Measurements from ENCODE around the gene NCOA7.

The NCOA7 gene

DNA sequence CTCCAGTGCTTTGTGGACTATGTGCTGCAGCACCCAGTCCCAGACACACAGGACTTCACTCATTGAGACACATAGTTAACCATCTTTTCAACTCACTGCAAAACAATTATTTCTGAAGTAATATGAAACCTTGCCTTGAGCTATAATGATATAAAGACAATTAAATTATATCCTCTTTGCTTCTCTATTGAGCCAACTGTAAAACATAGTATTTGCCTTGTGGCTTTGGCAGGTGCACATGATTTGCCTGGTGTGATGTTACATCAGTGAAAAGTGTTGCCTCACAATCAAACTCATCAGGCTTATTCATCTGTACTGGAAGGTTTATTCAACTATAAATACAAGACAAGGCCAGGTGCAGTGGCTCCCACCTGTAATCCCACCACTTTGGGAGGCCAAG, 80.6 kb downstream of the NCOA7 start:
- no peak for DNase-seq (ENCODE audit: low spot score)
- Histone ChIP-seq H3K9ac (ENCODE audit: low read depth, low read length, poor library complexity) (no peak overlapping the region), H4K91ac (ENCODE audit: low read depth, low read length, poor library complexity) (no peak overlapping the region), H2BK15ac (ENCODE audit: low read length) (no peak overlapping the region), H4K8ac (ENCODE audit: low read depth, low read length) (no peak overlapping the region), H2AFZ (ENCODE audit: low read length) (no peak overlapping the region), H2BK12ac (ENCODE audit: low read length) (no peak overlapping the region), H3K14ac (ENCODE audit: low read length) (no peak overlapping the region), H3K23ac (ENCODE audit: low read depth, low read length, poor library complexity) (no peak overlapping the region), H3K4me3 (ENCODE audit: low read length in 2 of 2) (no peak overlapping the region), H3K9me3 (replicated peaks in 1 of 2; ENCODE audit: control insufficient read depth in 2 of 2, insufficient read depth in 1 of 2, low read depth in 1 of 2, low read length in 2 of 2) (no peaks in the 10 kb centered on the region), H3K4me2 (ENCODE audit: insufficient read depth, low read length, poor library complexity, severe bottlenecking) (no peak overlapping the region), H3K36me3 (replicated peaks in 1 of 2; ENCODE audit: control insufficient read depth in 2 of 2, insufficient read depth in 2 of 2, low read length in 2 of 2) (no peaks in the 10 kb centered on the region), H3K4ac (ENCODE audit: low read length) (no peak overlapping the region), H3K27ac (replicated peaks; ENCODE audit: low read length) (no peak overlapping the region), H3K4me1 (ENCODE audit: control insufficient read depth in 2 of 2, insufficient read depth in 1 of 2, low read depth in 1 of 2, low read length in 2 of 2) (peaks cover 0 to 4% of the 10 kb centered on the region in 2 donors), H2AK5ac (ENCODE audit: low read depth, low read length) (no peak overlapping the region), H3K27me3 (ENCODE audit: control insufficient read depth in 3 of 3, insufficient read depth in 3 of 3, low read depth in 1 of 3, low read length in 3 of 3) (no peaks in the 10 kb centered on the region), H2BK5ac (ENCODE audit: low read length) (no peak overlapping the region), H2BK120ac (ENCODE audit: low read depth, low read length) (no peak overlapping the region), H3K79me1 (ENCODE audit: low read depth, low read length) (no peaks in the 10 kb centered on the region), H3K18ac (ENCODE audit: low read length) (no peak overlapping the region)

DNA sequence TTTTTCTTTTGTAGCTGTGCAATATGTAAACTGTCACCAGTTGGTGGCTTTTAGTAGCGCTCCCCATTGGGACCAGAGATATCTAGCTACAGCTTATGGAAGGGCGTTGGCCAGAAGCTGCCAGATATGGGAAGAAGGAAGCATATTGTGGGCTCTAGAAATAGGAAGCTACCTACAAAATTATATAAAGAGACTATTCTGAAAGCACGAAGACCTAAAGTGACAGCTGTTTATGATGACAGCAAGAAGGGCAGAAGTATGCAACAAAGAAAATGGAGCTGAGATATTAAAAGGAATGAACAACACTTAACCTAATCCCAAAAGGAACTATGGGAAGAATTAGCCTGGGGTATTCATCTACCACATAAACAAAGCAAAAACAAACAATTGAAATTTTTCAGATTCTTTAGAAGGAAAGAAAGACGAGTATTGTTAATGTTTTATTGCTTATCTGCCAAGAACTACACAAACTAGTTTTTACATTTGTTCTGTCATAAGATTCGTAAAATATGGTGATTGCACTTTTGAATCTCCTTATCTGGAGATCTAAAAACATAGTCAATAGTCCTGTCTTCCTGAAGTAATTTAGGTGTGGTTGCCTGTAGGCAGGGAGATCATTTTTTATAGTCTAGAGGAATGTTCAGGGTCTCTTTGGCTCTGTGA, 81.6 kb downstream of the NCOA7 start:
- Histone ChIP-seq H2BK15ac (ENCODE audit: low read length) (no peak overlapping the region), H3K4me1 (ENCODE audit: control insufficient read depth in 2 of 2, insufficient read depth in 1 of 2, low read depth in 1 of 2, low read length in 2 of 2) (peaks cover 0 to 3% of the 10 kb centered on the region in 2 donors), H2BK120ac (ENCODE audit: low read depth, low read length) (no peak overlapping the region), H2AFZ (ENCODE audit: low read length) (no peak overlapping the region), H3K23ac (ENCODE audit: low read depth, low read length, poor library complexity) (no peak overlapping the region), H3K9me3 (replicated peaks in 1 of 2; ENCODE audit: control insufficient read depth in 2 of 2, insufficient read depth in 1 of 2, low read depth in 1 of 2, low read length in 2 of 2) (no peaks in the 10 kb centered on the region), H4K8ac (ENCODE audit: low read depth, low read length) (no peak overlapping the region), H3K4me3 (ENCODE audit: low read length in 2 of 2) (no peak overlapping the region), H4K91ac (ENCODE audit: low read depth, low read length, poor library complexity) (no peak overlapping the region), H3K4me2 (ENCODE audit: insufficient read depth, low read length, poor library complexity, severe bottlenecking) (no peak overlapping the region), H3K27me3 (ENCODE audit: control insufficient read depth in 3 of 3, insufficient read depth in 3 of 3, low read depth in 1 of 3, low read length in 3 of 3) (no peaks in the 10 kb centered on the region), H3K9ac (ENCODE audit: low read depth, low read length, poor library complexity) (no peak overlapping the region), H3K14ac (ENCODE audit: low read length) (no peak overlapping the region), H2BK5ac (ENCODE audit: low read length) (no peak overlapping the region), H3K27ac (replicated peaks; ENCODE audit: low read length) (no peak overlapping the region), H2AK5ac (ENCODE audit: low read depth, low read length) (no peak overlapping the region), H3K36me3 (replicated peaks in 1 of 2; ENCODE audit: control insufficient read depth in 2 of 2, insufficient read depth in 2 of 2, low read length in 2 of 2) (no peaks in the 10 kb centered on the region), H2BK12ac (ENCODE audit: low read length) (no peak overlapping the region), H3K4ac (ENCODE audit: low read length) (no peak overlapping the region), H3K79me1 (ENCODE audit: low read depth, low read length) (no peaks in the 10 kb centered on the region), H3K18ac (ENCODE audit: low read length) (no peak overlapping the region)
- no CpG with 5 or more reads among the region's 5 CpGs for WGBS, 2 donors (ENCODE audit: extremely low coverage in 2 of 2, insufficient read length in 2 of 2, insufficient replicate concordance in 1 of 2)
- no peak for DNase-seq (ENCODE audit: low spot score)

DNA sequence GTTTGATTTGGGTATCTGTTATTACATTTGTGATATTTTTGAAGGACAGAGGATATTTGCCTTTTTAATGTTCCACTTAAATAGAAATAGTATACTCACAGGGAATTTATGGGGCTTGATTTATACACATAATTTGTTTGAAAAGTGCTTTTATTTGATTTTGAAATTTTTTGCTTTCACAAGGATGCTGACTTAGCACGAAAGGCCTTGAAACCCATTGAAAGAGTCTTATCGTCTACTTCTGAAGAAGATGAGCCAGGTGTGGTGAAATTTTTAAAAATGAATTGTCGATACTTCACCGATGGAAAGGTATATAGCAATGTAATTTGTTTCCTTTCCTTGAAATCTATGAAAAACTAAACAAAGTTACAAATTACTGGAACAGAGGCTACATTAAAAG, 91.5 kb downstream of the NCOA7 start:
- Histone ChIP-seq H3K4me2 (ENCODE audit: insufficient read depth, low read length, poor library complexity, severe bottlenecking) (no peak overlapping the region), H3K27me3 (ENCODE audit: control insufficient read depth in 3 of 3, insufficient read depth in 3 of 3, low read depth in 1 of 3, low read length in 3 of 3) (no peaks in the 10 kb centered on the region), H2BK5ac (ENCODE audit: low read length) (no peak overlapping the region), H2AK5ac (ENCODE audit: low read depth, low read length) (no peak overlapping the region), H4K91ac (ENCODE audit: low read depth, low read length, poor library complexity) (no peak overlapping the region), H3K27ac (replicated peaks; ENCODE audit: low read length) (no peak overlapping the region), H2BK120ac (ENCODE audit: low read depth, low read length) (no peak overlapping the region), H2BK12ac (ENCODE audit: low read length) (no peak overlapping the region), H3K9ac (ENCODE audit: low read depth, low read length, poor library complexity) (no peak overlapping the region), H3K18ac (ENCODE audit: low read length) (no peak overlapping the region), H3K36me3 (replicated peaks in 1 of 2; ENCODE audit: control insufficient read depth in 2 of 2, insufficient read depth in 2 of 2, low read length in 2 of 2) (peaks cover 0 to 3% of the 10 kb centered on the region in 2 donors), H3K9me3 (replicated peaks in 1 of 2; ENCODE audit: control insufficient read depth in 2 of 2, insufficient read depth in 1 of 2, low read depth in 1 of 2, low read length in 2 of 2) (no peaks in the 10 kb centered on the region), H3K4me1 (ENCODE audit: control insufficient read depth in 2 of 2, insufficient read depth in 1 of 2, low read depth in 1 of 2, low read length in 2 of 2) (no peaks in the 10 kb centered on the region), H3K23ac (ENCODE audit: low read depth, low read length, poor library complexity) (no peak overlapping the region), H3K4me3 (ENCODE audit: low read length in 2 of 2) (no peak overlapping the region), H2AFZ (ENCODE audit: low read length) (no peak overlapping the region), H3K14ac (ENCODE audit: low read length) (no peak overlapping the region), H4K8ac (ENCODE audit: low read depth, low read length) (no peak overlapping the region), H3K79me1 (ENCODE audit: low read depth, low read length) (no peaks in the 10 kb centered on the region), H3K4ac (ENCODE audit: low read length) (no peak overlapping the region), H2BK15ac (ENCODE audit: low read length) (no peak overlapping the region)
- WGBS, 2 donors (ENCODE audit: extremely low coverage in 2 of 2, insufficient read length in 2 of 2, insufficient replicate concordance in 1 of 2) = no CpG with 5 or more reads among the region's 4 CpGs
- no peak for DNase-seq (ENCODE audit: low spot score)

DNA sequence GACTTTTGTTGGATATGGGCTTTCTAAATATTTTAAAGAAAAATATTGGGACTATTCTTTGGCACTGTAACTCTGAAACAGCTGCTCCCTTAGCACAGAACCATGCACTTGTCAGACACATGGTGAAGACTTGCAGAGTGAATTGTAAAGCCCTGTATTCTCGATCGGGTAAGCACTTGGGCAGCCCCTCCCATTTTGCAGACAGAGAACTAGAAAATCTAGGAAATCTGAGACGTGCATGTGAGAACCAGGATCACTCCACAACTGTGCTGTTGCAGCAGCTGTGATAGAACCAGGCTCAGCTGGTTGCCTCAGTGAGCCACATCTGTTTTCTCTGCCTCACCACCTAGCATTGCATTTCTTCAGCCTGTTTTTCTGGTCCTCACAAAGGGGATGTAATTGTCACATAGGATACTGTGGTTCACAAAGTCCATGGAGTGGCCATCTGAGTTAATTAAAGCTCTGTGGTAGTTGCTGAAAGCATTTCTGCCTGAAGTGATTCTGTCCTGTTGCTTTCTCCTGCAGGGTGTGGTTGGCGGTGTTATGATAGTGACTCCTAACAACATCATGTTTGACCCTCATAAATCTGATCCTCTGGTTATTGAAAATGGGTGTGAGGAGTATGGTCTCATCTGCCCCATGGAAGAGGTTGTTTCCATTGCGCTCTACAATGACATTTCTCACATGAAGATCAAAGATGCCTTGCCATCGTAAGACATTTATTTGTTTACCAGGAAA, 94.0 kb downstream of the NCOA7 start:
- no CpG with 5 or more reads among the region's 6 CpGs for WGBS, 2 donors (ENCODE audit: extremely low coverage in 2 of 2, insufficient read length in 2 of 2, insufficient replicate concordance in 1 of 2)
- Histone ChIP-seq H3K23ac (ENCODE audit: low read depth, low read length, poor library complexity) (no peak overlapping the region), H2AK5ac (ENCODE audit: low read depth, low read length) (no peak overlapping the region), H3K14ac (ENCODE audit: low read length) (no peak overlapping the region), H3K36me3 (replicated peaks in 1 of 2; ENCODE audit: control insufficient read depth in 2 of 2, insufficient read depth in 2 of 2, low read length in 2 of 2) (peaks cover 0 to 7% of the 10 kb centered on the region in 2 donors), H2BK12ac (ENCODE audit: low read length) (no peak overlapping the region), H3K27ac (replicated peaks; ENCODE audit: low read length) (no peak overlapping the region), H2BK5ac (ENCODE audit: low read length) (no peak overlapping the region), H4K8ac (ENCODE audit: low read depth, low read length) (no peak overlapping the region), H3K4me3 (ENCODE audit: low read length in 2 of 2) (no peak overlapping the region), H3K9me3 (replicated peaks in 1 of 2; ENCODE audit: control insufficient read depth in 2 of 2, insufficient read depth in 1 of 2, low read depth in 1 of 2, low read length in 2 of 2) (no peaks in the 10 kb centered on the region), H2BK120ac (ENCODE audit: low read depth, low read length) (no peak overlapping the region), H3K4ac (ENCODE audit: low read length) (no peak overlapping the region), H3K9ac (ENCODE audit: low read depth, low read length, poor library complexity) (no peak overlapping the region), H2AFZ (ENCODE audit: low read length) (no peak overlapping the region), H2BK15ac (ENCODE audit: low read length) (no peak overlapping the region), H3K4me2 (ENCODE audit: insufficient read depth, low read length, poor library complexity, severe bottlenecking) (no peak overlapping the region), H3K27me3 (ENCODE audit: control insufficient read depth in 3 of 3, insufficient read depth in 3 of 3, low read depth in 1 of 3, low read length in 3 of 3) (no peaks in the 10 kb centered on the region), H4K91ac (ENCODE audit: low read depth, low read length, poor library complexity) (no peak overlapping the region), H3K79me1 (ENCODE audit: low read depth, low read length) (no peaks in the 10 kb centered on the region), H3K18ac (ENCODE audit: low read length) (no peak overlapping the region), H3K4me1 (ENCODE audit: control insufficient read depth in 2 of 2, insufficient read depth in 1 of 2, low read depth in 1 of 2, low read length in 2 of 2) (no peaks in the 10 kb centered on the region)
- no peak for DNase-seq (ENCODE audit: low spot score)
